Activated CD4-positive, alpha-beta T cell treated with anti-CD3 and anti-CD28 coated beads, Interleukin-2, Interleukin-4, amounts not matched to agents 100 ng/mL and 50 ng/mL, durations not matched to agents 16 hours and 8 hours (primary cell): ENCODE results near the gene PFKFB2.

Source experiments
- DNase-seq: peaks from one replicate; pipeline ENCODE4 v3.0.0-alpha.2; 2020; ENCODE audit warnings: low spot score

PFKFB2 gene

DNA sequence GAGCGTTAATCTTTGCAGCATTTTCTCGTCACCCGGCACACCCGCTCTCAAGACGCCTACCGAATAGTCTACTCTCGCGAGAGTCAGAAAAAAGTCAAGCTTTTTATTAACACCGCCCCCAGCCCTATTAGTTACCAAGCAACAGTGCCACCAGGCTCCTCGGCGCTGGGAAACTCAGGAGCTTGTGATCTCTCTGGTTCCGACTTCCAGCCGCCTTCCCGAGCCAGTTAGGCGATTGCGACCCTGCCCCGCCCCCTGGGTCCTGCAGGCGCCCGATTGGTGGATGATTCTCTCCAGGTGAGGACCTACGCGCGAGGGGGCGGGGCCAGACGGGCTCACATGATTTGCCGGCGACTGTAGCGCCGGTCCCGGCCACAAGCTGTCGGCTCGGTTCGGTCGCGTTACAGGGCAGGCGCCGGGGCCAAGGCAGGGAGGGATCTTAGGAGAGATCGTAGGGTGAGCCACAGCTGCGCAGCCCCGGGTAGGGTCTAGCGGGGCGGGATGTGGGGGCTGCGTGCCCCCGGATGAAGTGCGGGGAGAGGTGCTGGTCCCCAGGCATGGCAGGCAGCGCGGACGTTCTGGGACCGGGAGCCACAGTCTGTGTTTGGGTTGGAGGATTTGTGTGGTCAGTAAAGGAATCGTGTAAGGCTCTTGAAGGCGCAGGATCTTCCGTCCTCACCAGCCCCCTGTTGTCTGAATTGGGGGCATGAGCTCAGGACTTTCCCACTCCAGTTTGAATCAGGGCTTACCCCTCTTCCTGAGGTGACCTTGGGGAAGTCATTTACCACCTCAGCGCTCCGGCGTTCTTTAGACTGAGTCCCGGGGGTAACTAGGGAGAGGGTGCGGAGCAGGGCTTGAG lies at the start of gene PFKFB2:
Gene PFKFB2, plus strand, starts transcription at position 365 of the 859 bp plus-strand sequence. CDS start 1,443 bp downstream, outside the sequence.
- peak; percentile 90 for DNase-seq

DNA sequence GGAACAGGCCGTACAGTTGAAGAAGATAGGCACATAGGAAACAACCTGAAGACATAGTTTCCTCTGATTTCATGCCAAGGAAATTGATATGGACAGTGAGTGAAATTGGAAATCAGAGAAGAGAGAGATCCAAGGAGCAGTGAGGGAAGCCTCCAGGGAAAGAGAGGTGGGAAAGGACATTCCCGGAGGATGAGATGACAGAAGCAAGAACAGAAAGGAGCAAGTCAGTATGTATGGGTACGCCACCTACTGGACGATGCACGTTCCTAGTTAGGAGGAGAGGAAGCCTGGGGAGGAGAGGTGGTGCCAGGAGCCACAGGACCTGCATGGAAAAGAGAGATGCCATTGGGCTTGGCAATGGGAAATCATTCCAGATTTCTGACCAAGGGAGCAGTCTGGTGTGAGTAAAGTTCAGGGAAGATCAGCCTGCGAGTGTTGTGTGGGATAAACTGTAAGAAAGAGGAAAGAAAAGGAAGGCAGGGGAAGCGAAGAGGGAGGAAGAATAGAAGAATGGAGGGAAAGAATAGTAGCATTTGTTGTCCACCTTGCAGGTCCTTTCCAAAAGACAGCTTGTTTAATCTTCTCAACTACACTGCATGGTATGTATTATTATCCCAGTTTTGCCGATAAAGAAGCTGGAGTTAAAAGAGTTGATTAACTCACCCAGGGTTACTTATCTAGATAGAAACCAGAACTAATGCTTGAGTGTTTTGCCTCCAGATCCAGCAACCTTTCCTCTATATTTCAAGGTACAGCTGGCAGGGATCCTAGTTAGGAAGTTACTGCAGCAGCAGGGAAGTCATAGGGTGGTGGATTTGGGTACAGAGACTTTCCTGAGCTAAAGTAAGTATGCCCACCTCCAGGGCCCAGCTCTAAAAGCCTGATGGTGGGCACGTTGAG lies 47.9 kb upstream of the PFKFB2 start:
- peak; percentile 30 for DNase-seq

DNA sequence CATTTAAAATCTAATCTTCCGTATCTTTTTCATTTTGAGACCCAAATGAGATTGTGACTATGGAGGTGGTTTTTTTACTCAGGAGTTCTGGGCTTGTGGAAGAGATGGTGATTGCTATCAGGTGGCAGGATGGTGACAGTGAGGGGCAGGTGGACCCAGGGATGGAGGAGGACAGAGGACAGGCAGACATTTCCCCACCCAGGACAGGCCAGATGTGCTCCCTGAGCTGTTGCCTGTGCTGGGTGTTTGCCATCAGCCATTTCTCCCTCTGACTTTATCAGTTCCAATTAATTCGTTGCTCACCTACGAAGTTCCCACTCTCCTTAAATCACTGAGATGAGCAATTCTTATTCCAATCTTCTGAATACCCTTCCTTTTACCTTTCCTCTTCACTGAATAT lies 47.0 kb upstream of the PFKFB2 start:
- no peak for DNase-seq

DNA sequence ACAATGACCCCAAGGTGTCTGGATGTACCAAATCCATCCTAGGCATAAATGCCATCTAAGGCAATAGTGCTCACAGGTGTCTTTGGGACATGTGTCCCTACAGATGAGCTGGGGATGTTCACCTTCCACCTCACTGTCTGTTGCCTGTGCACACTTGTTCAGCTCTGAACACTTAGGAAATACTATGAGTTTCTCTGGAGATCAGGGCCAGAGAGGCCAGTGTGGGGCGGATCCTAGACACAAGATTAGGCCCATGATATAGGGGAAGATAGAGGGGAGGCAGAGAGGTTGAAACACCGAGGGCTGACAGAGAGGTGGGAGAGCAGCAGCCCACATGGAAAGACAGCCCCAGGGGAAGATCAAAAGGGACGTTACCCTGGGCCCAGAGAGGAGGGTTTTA lies 46.2 kb upstream of the PFKFB2 start:
- DNase-seq: no peak

DNA sequence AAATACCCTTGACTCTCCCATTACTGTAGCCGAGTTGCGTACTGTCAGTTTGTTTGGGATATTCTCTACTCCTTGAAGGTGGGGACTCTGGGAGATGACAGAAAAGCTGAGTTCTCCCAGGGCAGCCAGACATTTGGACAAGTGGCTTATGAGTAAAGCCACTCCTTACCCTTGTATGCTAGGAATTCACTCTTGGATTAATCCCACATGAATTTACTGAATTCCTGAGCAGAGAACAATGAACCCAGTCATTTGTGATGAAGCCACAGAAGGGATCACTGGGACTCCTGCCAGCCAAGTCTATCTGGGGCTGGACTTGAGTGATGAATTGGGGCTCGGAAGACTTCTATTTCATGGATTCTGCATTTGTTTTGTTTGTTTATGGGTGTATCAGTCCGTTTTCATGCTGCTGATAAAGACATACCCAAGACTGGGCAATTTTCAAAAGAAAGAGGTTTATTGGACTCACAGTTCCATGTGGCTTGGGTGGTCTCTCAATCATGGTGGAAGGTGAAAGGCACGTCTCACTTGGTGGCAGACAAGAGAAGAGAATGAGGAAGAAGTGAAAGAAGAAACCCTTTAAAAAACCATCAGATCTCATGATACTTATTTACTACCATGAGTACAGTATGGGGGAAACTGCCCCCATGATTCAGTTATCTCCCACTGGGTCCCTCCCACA lies 45.6 kb upstream of the PFKFB2 start:
- DNase-seq: no peak

DNA sequence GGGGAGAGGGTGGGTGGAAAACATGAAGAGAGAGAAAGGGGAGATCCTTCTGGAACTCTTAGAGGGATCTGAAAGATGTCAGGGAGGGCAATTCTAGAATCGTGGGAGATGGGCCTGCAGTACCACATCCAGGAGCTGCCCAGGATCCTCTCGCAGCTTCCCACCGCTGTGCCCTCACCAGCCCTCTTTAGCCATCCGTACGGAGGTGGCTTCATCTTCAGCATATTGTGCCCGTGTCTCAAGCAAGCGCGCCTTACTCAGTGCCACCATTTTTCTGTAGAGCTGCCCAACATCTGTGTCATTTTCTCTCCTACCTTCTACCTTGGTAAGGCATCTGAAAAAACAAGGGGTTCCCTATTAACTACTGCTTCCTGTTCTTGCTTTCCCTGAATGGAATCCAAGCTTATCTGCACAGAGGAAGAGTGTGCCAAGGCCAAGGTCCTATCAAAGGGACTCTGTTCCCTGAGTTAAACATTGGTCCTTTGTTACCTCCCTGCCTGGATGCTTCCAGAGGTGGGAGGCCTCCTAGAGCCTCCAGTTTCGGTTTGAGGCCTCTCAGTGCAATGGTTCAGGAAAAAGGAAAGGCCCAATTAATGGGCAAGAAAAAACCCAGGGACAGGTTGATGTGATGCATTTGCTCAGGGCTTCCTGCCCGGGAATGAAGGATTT lies 43.8 kb upstream of the PFKFB2 start:
- DNase-seq: no peak

DNA sequence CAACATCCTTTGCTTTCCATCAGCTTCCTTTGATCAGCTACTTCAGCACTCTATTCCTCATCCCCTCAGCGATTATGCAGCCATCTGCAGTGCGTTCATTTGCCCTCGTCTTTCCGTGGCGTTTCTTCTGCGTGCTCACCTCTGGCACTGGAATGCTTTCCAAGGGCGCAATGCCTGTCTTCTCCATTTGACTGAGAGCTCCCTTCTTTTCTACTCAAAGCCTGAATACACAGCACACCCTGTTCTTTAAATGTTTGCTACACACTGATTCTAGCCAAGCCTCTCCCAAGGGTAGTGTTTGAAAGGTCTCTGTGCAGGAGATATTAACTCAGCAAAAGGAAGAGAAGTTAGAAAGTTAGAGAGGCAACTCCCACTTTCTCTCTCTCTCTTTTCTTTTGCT lies 43.1 kb upstream of the PFKFB2 start:
- DNase-seq: no peak

DNA sequence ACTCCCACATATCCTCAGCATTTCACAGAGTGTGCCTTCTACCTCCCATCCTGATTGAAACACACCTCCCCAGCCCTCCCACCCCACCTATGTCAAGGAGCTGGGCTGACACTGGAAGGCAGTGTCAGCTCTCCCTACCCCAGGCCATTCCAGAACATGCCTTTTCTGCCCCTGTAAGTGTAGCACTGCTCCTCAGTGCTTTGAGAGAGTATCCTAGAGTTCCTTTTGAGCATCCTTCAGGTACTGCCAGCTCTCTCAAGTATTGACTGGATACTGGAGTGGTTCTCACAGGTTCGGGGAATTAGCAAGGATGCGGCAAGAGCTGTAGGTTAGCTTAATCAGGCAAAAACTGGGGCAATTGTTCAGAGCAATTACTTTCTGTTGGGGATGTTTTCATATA lies 42.3 kb upstream of the PFKFB2 start:
- DNase-seq: no peak

DNA sequence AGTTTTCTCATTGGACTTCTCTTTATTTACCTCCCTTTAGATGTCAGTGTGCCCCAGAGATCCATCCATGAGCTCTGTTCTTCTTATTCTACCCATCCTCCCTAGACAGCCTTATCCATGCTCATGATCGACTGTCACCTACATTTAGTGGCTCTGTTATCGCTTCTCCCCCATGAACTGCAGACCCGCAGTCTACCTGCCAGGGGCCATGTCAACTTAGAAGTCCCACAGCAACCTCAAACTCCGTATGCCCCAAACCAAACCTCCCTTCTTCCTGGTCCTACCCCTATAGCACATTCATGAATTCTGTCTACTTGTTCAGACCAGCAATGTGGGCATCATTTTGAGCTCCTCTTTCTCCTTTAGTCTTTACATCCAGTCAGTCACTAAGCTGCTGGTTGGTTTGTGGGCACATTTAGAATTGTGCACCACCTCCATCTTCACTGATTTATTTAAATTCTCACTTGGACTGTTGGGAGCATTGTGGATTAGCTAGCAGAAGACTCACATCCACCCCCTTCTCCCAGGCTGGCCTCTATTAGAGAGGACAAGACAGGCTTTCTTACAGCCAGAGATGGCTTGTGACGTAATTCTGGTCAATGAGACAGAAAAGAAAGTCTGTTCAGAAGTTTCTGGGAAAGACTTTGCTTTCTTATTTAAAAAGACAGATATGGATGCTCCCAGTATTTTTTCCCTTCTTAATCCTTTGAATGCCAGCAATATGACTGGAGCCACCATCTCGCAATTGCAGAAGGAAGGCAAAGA lies 39.6 kb upstream of the PFKFB2 start:
- no peak for DNase-seq

DNA sequence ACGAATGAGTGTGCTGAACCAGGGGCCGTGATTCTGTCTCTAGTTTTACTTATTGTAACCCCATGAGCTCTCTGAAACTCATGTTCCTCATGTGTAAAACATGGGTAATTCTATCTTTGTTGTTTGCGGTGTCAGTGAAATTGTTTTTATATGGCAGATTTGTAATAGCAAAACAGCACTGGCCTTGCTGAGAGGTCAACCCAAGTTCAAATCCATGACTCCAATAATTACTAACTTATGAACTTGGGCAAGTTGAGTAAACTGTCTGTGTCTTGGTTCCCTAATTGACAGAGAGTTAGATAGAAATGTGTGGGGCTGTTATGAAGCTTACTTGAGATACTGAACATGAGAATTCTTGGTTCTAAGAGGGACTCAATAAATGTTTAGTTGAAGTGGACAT lies 38.3 kb upstream of the PFKFB2 start:
- DNase-seq: no peak

DNA sequence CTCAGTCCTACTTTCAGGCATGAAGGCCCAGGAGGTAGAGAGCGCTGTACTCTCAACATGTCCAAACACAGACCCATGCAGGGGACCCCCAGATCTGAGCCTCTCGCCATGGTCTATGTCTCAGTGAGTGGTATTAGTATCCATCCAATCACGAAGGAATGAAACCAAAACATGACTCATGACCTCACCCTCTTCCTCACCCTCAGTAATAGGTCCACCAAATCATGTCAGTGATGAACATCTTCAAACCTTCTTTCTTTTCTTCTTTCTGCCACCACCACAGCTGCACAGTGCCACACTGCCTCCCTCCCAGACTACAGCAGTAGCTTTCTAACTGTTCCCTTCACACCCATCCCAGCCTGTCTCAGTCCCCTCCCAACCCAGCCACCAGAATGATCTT lies 37.3 kb upstream of the PFKFB2 start:
- DNase-seq: no peak

DNA sequence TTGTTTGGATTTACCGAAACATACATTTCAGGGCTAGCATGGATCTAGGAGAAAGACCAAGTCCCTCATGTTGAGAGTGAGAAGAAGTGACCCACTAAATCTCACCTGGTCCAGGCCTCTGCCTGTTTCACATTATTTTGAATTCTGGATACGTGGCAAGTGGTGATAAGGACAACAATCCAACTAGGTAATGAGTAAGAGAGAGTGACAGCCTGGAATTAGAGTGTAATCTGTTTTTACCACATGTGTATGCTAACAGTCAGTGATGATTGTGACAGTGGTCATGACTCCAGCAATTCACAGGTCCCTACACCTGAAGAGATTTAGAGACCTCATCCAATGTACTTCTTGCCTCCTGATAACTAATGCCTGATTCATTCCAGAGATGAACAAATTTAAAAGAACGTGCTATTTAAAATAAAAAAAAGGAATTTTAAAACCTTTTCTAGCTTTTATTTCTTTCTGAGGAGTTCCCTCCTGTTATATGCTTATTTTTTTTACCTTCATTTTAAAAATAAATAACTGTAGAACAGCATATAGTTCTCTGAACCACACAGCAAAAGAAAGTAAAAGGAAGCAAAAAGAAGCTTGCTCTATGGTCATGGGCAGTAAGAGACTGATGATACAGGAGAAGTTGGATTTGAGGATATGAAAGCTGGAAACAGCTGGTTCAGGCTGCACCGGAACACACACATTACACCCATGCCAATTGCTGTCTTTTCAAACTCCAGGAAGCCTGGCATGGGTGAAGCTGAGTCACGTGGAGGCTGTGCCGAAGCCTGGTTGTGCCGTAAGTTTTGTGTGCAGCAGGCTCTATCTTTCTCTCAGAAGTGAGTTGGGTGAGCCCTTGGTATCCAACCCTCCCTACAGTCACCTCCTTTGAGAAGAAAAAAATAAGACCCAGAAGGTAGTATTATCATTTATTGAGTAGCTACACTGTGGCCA lies 35.2 kb upstream of the PFKFB2 start:
- DNase-seq: no peak

DNA sequence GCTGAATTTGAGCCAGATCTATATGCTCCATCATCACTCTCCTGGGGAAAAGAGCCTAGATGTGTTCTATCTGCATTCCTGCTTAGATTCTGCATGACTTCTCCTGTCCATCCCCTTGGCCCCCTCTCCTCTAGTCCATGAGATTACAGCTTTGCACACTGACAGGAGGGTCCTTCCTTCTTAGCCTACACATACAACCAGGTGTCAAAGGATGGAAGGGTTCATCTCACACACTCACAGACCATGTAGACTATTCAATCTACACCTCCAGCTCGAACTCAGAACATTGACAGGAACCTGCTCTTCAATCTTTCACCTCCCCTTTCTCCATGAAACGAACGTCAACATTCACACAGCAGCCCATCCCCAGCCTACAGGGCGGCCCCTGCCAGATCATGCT lies 34.4 kb upstream of the PFKFB2 start:
- DNase-seq: no peak

DNA sequence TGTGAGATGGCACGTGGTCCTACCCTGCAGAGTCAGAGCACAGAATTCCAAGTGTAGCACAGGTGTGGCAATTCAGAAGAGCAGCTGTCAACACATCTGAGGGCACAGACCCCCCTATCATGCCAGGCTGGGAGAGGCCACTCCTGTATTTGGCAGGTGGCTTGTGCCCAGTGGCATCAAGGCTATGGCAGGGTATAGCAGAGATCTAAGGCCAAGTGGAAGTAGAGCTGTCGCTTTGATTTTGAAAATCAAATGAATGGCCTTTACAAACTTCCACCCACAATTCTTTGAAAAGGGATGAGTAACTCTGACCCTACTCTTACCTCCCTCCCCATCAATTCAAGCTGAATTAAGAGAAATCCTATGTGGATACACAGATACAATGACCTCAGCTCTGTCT lies 33.9 kb upstream of the PFKFB2 start:
- DNase-seq: no peak

DNA sequence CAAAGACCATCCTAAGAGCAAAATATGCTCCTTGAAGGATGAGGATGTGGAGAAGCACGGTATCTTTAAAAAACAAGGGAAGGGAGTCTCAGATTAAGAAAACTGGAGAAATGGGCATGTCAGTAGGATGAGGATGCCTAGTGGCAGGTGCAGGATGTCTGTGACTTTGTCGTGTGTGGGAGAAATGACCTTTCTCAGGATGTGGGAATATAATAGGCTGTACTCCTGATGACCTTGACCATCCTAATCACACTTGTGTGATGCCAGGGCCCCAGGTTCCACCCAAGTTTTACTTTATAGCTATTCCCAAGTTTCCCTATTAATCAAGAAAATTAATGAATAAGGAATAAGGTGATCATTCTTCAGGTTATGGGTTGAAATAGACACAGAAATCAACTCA lies 33.4 kb upstream of the PFKFB2 start:
- DNase-seq: no peak

DNA sequence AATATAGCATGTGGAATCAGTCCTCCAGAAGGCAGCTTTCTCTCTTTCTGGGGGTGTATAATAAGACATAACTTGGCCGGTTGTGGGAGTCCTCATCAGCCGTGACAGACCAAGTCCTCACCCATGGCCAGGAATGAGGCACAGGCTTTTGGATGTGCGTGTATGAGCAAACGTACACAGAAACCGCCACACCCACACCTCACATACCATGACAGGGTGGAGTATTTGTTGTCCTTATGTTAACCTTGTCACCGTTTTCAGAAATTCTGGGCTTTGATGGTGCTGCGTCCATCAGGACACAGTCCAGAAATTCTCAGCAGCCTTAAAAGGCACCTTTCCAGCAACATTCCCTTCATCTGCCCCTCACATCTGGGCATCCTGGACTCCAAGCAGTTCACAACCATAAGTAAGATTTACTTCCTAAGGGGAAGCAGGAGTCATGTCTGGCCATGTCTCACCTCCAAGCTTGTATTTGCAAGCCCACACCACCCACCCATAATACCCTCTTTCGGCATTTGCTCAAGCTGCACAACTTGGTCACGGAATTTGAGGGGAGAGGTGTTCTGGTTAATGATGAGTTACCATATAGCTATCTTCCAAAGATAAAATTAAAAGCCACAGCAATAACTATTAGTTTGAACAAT lies 32.9 kb upstream of the PFKFB2 start:
- no peak for DNase-seq

DNA sequence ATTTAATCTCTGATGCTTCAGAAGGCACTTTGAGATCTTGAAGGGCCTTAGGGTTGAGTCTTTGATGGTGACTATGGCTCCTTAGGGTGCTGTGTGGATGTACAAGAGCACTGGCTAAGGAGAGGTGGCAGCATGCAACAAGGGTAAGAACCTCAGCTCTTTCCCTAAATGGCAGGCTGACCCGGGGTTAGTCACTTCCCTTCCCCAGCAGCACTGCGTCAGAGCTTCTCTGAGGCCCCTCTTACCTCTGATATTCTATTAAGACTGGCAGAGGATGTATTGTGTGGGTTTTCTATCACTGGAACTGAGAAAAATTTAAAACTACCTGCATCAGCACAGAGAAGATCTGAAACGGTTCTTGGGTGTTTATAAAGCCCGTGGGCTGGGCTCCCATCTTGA lies 32.4 kb upstream of the PFKFB2 start:
- DNase-seq: no peak

DNA sequence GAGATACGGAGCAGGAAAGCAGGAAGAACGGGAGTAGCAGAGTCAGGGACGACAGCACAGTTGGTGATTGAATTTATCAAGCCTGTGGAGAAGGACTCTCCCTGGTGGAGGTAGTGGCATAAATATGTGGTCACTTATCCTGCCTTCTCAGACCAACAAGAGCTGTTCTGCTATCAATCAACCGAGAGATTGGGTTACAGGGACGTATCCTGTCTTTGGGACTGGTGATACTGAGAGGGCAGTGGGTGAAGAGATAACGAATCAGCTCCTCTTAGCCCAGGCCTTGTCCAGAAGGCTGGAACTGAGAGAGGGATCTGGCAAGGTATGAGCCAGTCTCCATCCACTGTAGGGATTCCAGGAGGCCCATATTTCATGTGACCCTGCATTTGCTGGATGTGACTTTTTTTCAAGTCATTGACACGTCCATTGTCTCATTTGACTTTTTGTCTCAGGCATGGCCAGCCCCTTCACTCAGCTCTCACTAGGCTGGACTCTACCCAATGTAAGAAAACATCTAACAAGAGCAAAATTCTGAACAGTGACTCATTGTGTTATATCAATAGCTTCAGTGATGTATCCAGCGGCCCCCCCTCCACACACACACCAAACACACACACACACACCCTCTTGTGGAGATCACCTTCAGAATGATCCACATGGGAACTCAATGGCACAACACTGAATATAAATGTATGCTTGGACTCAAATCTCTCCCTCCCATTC lies 31.8 kb upstream of the PFKFB2 start:
- DNase-seq: no peak
